ENCODE data around the gene ANK3. TPM values are rescaled to one million over a fixed set of nuclear protein-coding genes. Genes with fewer than 3 reads are reported as not detected.
"Not testable (repeated sequence)": the region's sequence is repeated elsewhere in the genome, so short reads cannot be mapped to it uniquely, and the experiment has no call there.

The ANK3 gene
- total and polyA plus RNA-seq, 4 donors, result 101 to 318 (median 146) TPM

- Histone ChIP-seq H3K36me3 (ENCODE audit: control insufficient read depth, insufficient read depth, low read length) (no peaks in the 10 kb centered on the region), H3K4me1 (ENCODE audit: control insufficient read depth, insufficient read depth, low read length) (no peaks in the 10 kb centered on the region), H3K9me3 (ENCODE audit: control insufficient read depth, insufficient read depth, low read length) (no peaks in the 10 kb centered on the region), H3K27me3 (ENCODE audit: control insufficient read depth, insufficient read depth, low read length) (no peaks in the 10 kb centered on the region), H3K27ac (ENCODE audit: low read depth, low read length) (no peak overlapping the region), H3K4me3 (ENCODE audit: low read depth, low read length) (no peak overlapping the region)
- DNase-seq (ENCODE audit: low read depth in 4 of 6, low spot score in 6 of 6), result no peak
- no CpG with 5 or more reads among the region's 6 CpGs for WGBS (ENCODE audit: insufficient coverage)
These were observed 96.0 kb downstream of the ANK3 start for GRCh38 chr10:60293581-60294175.

DNA sequence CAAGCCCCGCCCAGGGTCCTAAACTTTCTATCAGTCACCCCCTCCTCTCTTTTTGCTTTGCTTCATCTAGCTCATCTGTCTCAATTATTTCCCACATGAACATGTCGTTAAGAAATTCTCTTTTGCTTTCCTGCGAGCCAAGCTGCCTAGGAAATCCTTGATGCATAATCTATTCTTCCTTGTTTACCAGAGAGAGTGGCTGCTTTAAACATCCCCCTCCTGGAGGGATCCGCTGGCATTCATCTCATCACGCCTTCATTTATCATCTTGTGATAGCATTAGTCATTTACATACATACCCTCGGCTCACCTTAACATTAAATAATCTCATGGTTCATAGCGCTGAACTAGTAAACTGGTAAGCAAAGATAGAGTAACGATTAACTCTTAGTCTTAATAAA lies 96.7 kb downstream of the ANK3 start:
- 51% methylated on average over 3 of the region's 8 CpGs for WGBS (ENCODE audit: insufficient coverage)

GRCh38 chr10:60292536-60292935 lies 97.1 kb downstream of the ANK3 start:
- H3K36me3 ChIP-seq (ENCODE audit: control insufficient read depth, insufficient read depth, low read length); H3K27me3 ChIP-seq (ENCODE audit: control insufficient read depth, insufficient read depth, low read length); H3K27ac ChIP-seq (ENCODE audit: low read depth, low read length); DNase-seq (ENCODE audit: low read depth in 4 of 6, low spot score in 6 of 6); H3K4me1 ChIP-seq (ENCODE audit: control insufficient read depth, insufficient read depth, low read length); H3K4me3 ChIP-seq (ENCODE audit: low read depth, low read length); H3K9me3 ChIP-seq (ENCODE audit: control insufficient read depth, insufficient read depth, low read length): not testable (repeated sequence)
- WGBS (ENCODE audit: insufficient coverage), result 73% methylated on average over 5 of the region's 6 CpGs

More for the DNA sequence above, 96.7 kb downstream of the ANK3 start:
- no peaks in the 10 kb centered on the region for H3K4me1 ChIP-seq (ENCODE audit: control insufficient read depth, insufficient read depth, low read length)
- no peaks in the 10 kb centered on the region for H3K27me3 ChIP-seq (ENCODE audit: control insufficient read depth, insufficient read depth, low read length)
- no peaks in the 10 kb centered on the region for H3K36me3 ChIP-seq (ENCODE audit: control insufficient read depth, insufficient read depth, low read length)
- no peak overlapping the region for H3K27ac ChIP-seq (ENCODE audit: low read depth, low read length)
- DNase-seq (ENCODE audit: low read depth in 4 of 6, low spot score in 6 of 6), result peak in 1 of 6 donors; percentile 60
- no peak overlapping the region for H3K4me3 ChIP-seq (ENCODE audit: low read depth, low read length)
- no peaks in the 10 kb centered on the region for H3K9me3 ChIP-seq (ENCODE audit: control insufficient read depth, insufficient read depth, low read length)

DNA sequence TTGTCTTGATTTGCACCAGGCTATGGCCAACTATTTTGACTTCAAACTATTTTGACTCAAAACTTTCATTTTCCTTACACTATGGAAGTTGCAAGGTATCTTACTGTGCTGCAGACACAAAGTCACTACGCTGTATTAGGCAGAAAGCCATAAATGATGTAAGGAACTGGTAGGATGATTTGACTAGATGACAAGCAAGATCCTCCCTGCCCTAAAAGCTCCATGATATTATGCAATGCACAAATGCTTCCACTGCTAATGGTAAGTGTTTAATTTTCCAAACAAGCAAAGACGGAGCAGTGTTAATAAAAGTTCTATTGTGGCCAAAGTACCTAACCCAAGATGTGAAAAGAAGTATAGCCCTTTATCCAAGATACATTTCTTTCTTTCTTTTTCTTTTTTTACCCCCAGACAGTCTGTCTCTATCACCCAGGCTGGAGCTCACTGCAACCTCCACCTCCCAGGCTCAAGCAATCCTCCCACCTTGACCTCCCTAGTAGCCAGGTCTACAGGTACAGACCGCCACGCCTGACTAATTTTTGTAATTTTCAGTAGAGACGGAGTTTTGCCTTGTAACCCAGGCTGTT lies 98.2 kb downstream of the ANK3 start:
- no peaks in the 10 kb centered on the region for H3K4me1 ChIP-seq (ENCODE audit: control insufficient read depth, insufficient read depth, low read length)
- no peaks in the 10 kb centered on the region for H3K9me3 ChIP-seq (ENCODE audit: control insufficient read depth, insufficient read depth, low read length)
- H3K36me3 ChIP-seq (ENCODE audit: control insufficient read depth, insufficient read depth, low read length), result no peaks in the 10 kb centered on the region
- WGBS (ENCODE audit: insufficient coverage), result 96% methylated on average over 3 of the region's 5 CpGs
- peak in 1 of 6 donors; percentile 30 for DNase-seq (ENCODE audit: low read depth in 4 of 6, low spot score in 6 of 6)
- no peaks in the 10 kb centered on the region for H3K27me3 ChIP-seq (ENCODE audit: control insufficient read depth, insufficient read depth, low read length)
- H3K27ac ChIP-seq (ENCODE audit: low read depth, low read length), result no peak overlapping the region
- no peak overlapping the region for H3K4me3 ChIP-seq (ENCODE audit: low read depth, low read length)

- Histone ChIP-seq H3K4me1 (ENCODE audit: control insufficient read depth, insufficient read depth, low read length) (no peaks in the 10 kb centered on the region), H3K9me3 (ENCODE audit: control insufficient read depth, insufficient read depth, low read length) (no peaks in the 10 kb centered on the region), H3K36me3 (ENCODE audit: control insufficient read depth, insufficient read depth, low read length) (no peaks in the 10 kb centered on the region), H3K27ac (ENCODE audit: low read depth, low read length) (no peak overlapping the region), H3K27me3 (ENCODE audit: control insufficient read depth, insufficient read depth, low read length) (no peaks in the 10 kb centered on the region), H3K4me3 (ENCODE audit: low read depth, low read length) (no peak overlapping the region)
- peak in 1 of 6 donors; percentile 40 for DNase-seq (ENCODE audit: low read depth in 4 of 6, low spot score in 6 of 6)
These were observed 99.1 kb downstream of the ANK3 start for GRCh38 chr10:60290558-60290957.

- Histone ChIP-seq H3K9me3 (ENCODE audit: control insufficient read depth, insufficient read depth, low read length) (no peaks in the 10 kb centered on the region), H3K4me1 (ENCODE audit: control insufficient read depth, insufficient read depth, low read length) (no peaks in the 10 kb centered on the region), H3K27ac (ENCODE audit: low read depth, low read length) (no peak overlapping the region), H3K36me3 (ENCODE audit: control insufficient read depth, insufficient read depth, low read length) (no peaks in the 10 kb centered on the region), H3K27me3 (ENCODE audit: control insufficient read depth, insufficient read depth, low read length) (no peaks in the 10 kb centered on the region), H3K4me3 (ENCODE audit: low read depth, low read length) (no peak overlapping the region)
- DNase-seq (ENCODE audit: low read depth in 4 of 6, low spot score in 6 of 6), result no peak
- no CpG with 5 or more reads among the region's 9 CpGs for WGBS (ENCODE audit: insufficient coverage)
These were observed 99.9 kb downstream of the ANK3 start for GRCh38 chr10:60289800-60290199.

GRCh38 chr10:60288256-60288655 lies 101.4 kb downstream of the ANK3 start:
- WGBS (ENCODE audit: insufficient coverage), result 64% methylated on average over 3 of the region's 3 CpGs
- Histone ChIP-seq H3K27me3 (ENCODE audit: control insufficient read depth, insufficient read depth, low read length) (no peaks in the 10 kb centered on the region), H3K4me3 (ENCODE audit: low read depth, low read length) (no peak overlapping the region), H3K27ac (ENCODE audit: low read depth, low read length) (no peak overlapping the region), H3K4me1 (ENCODE audit: control insufficient read depth, insufficient read depth, low read length) (no peaks in the 10 kb centered on the region), H3K36me3 (ENCODE audit: control insufficient read depth, insufficient read depth, low read length) (no peaks in the 10 kb centered on the region), H3K9me3 (ENCODE audit: control insufficient read depth, insufficient read depth, low read length) (no peaks in the 10 kb centered on the region)
- DNase-seq (ENCODE audit: low read depth in 4 of 6, low spot score in 6 of 6), result no peak

GRCh38 chr10:60286559-60286958 lies 103.1 kb downstream of the ANK3 start:
- no peak overlapping the region for H3K4me3 ChIP-seq (ENCODE audit: low read depth, low read length)
- no peak overlapping the region for H3K27ac ChIP-seq (ENCODE audit: low read depth, low read length)
- DNase-seq (ENCODE audit: low read depth in 4 of 6, low spot score in 6 of 6), result no peak
- no peaks in the 10 kb centered on the region for H3K4me1 ChIP-seq (ENCODE audit: control insufficient read depth, insufficient read depth, low read length)
- no peaks in the 10 kb centered on the region for H3K27me3 ChIP-seq (ENCODE audit: control insufficient read depth, insufficient read depth, low read length)
- no peaks in the 10 kb centered on the region for H3K36me3 ChIP-seq (ENCODE audit: control insufficient read depth, insufficient read depth, low read length)
- H3K9me3 ChIP-seq (ENCODE audit: control insufficient read depth, insufficient read depth, low read length), result no peaks in the 10 kb centered on the region
- no CpG with 5 or more reads among the region's 1 CpG for WGBS (ENCODE audit: insufficient coverage)

GRCh38 chr10:60283397-60283796 lies 106.3 kb downstream of the ANK3 start:
- Histone ChIP-seq H3K27ac (ENCODE audit: low read depth, low read length) (no peak overlapping the region), H3K4me3 (ENCODE audit: low read depth, low read length) (no peak overlapping the region), H3K27me3 (ENCODE audit: control insufficient read depth, insufficient read depth, low read length) (no peaks in the 10 kb centered on the region), H3K36me3 (ENCODE audit: control insufficient read depth, insufficient read depth, low read length) (no peaks in the 10 kb centered on the region), H3K9me3 (ENCODE audit: control insufficient read depth, insufficient read depth, low read length) (no peaks in the 10 kb centered on the region), H3K4me1 (ENCODE audit: control insufficient read depth, insufficient read depth, low read length) (no peaks in the 10 kb centered on the region)
- WGBS (ENCODE audit: insufficient coverage), result no CpG with 5 or more reads among the region's 2 CpGs
- DNase-seq (ENCODE audit: low read depth in 4 of 6, low spot score in 6 of 6), result no peak

GRCh38 chr10:60282771-60283353 lies 106.8 kb downstream of the ANK3 start:
- no peaks in the 10 kb centered on the region for H3K4me1 ChIP-seq (ENCODE audit: control insufficient read depth, insufficient read depth, low read length)
- no peaks in the 10 kb centered on the region for H3K9me3 ChIP-seq (ENCODE audit: control insufficient read depth, insufficient read depth, low read length)
- no peaks in the 10 kb centered on the region for H3K36me3 ChIP-seq (ENCODE audit: control insufficient read depth, insufficient read depth, low read length)
- no peaks in the 10 kb centered on the region for H3K27me3 ChIP-seq (ENCODE audit: control insufficient read depth, insufficient read depth, low read length)
- no peak for DNase-seq (ENCODE audit: low read depth in 4 of 6, low spot score in 6 of 6)
- no peak overlapping the region for H3K4me3 ChIP-seq (ENCODE audit: low read depth, low read length)
- H3K27ac ChIP-seq (ENCODE audit: low read depth, low read length), result no peak overlapping the region
- WGBS (ENCODE audit: insufficient coverage), result no CpG with 5 or more reads among the region's 5 CpGs
